GM12891 (cell line): ENCODE measurements around the gene PKD1L1.

Experiments used
- DNase-seq: peaks from one replicate; pipeline ENCODE4 v3.0.0; 2011; ENCODE audit warnings: low spot score; ENCODE audit not compliant: insufficient read length
- FAIRE-seq: peaks from 2 replicates; lab custom pipeline; 2011; peaks lifted over from hg19 to GRCh38; lab: Jason Lieb, UNC
- PAX5 ChIP-seq: IDR thresholded peaks from 2 replicates; pipeline ENCODE4 v1.6.1; 2011; ENCODE audit warnings: low read length, moderate library complexity, mild to moderate bottlenecking; ENCODE audit not compliant: insufficient read depth, severe bottlenecking
- POLR2A ChIP-seq: IDR thresholded peaks from 2 replicates; pipeline ENCODE4 v1.6.1; 2011; ENCODE audit warnings: low read depth, low read length, control low read depth
- POLR2AphosphoS5 ChIP-seq: IDR thresholded peaks from 2 replicates; pipeline ENCODE4 v1.6.1; 2011; ENCODE audit warnings: low read depth, low read length, control low read depth
- POU2F2 ChIP-seq: IDR thresholded peaks from 2 replicates; pipeline ENCODE4 v1.6.1; 2011; ENCODE audit warnings: low read depth, mild to moderate bottlenecking, control low read depth, low read length, moderate library complexity
- SPI1 ChIP-seq: IDR thresholded peaks from 2 replicates; pipeline ENCODE4 v1.6.1; 2011; ENCODE audit warnings: low read depth, low read length, control low read depth
- TAF1 ChIP-seq: IDR thresholded peaks from 2 replicates; pipeline ENCODE4 v1.6.1; 2011; ENCODE audit warnings: low read depth, low read length, control low read depth

PKD1L1 gene

DNA sequence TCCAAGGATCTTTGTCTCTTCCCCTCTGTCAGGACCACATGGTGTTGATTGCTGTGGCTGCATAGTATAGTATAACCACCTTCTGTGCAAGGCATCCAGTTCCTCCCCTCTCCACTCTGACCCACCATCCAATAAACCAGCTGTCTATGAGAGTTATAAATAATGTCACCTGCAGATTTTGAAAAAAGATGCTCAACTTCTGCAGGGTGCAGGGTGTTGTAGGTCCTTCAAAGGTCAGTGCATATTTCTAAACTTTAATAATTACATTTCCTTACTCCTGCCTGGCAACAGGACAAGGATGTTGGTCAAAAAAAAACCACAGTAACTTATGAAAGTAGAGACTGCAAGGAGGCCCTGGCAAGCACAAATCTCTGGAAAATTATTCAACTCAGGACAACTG is 166.2 kb downstream of the PKD1L1 start:
- FAIRE-seq: no peak
- DNase-seq: no peak
- TF ChIP-seq SPI1 (no peak), POLR2AphosphoS5 (no peak), TAF1 (no peak), POU2F2 (no peak), PAX5 (no peak)

DNA sequence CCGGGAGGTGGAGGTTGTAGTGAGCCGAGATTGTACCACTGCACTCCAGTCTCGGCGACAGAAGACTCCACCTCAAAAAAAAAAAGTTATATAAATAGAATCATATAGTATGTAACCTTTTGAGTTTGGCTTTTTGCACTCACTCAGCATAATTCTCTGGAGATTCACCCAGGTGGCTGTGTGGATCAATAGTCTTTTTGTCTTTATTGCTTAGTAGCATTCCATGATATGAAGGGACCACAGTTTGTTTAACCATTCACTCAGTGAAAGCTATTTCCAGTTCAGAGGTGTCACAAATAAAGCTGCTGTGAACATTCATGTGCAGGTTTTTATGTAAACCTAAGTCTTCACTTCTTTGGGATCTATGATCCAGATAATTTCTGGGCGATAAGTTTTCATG is 167.7 kb downstream of the PKD1L1 start:
- no peak for DNase-seq
- FAIRE-seq: no peak

DNA sequence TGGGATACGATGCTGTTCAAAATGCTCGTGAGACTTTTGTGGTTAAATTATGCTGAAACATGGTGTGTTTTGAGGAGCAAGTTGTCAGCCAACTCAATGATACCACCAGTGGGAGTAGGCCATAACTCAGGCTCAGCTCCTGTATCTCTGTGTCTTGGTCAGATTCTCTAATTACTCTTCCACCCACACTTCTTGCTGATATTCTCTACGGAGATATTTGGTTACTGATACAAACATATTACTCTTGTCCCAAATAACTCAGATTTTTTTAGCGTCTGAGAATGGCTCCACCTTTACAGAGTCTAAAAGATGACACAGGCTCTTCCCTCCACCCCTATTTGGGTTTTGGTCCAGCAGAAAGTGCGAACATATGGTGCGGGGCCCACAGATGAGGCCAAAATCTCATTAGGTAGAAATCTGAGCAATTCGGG is 168.9 kb downstream of the PKD1L1 start:
- no peak for TF ChIP-seq PAX5
- no peak for TF ChIP-seq POU2F2
- no peak for TF ChIP-seq POLR2A
- TF ChIP-seq SPI1: no peak
- TF ChIP-seq TAF1: no peak
- TF ChIP-seq POLR2AphosphoS5: no peak
- FAIRE-seq (no peak), DNase-seq (no peak)

More for the DNA sequence above, 167.7 kb downstream of the PKD1L1 start:
- TF ChIP-seq POU2F2: no peak
- TF ChIP-seq SPI1: no peak
- no peak for TF ChIP-seq TAF1
- no peak for TF ChIP-seq PAX5
- no peak for TF ChIP-seq POLR2A
- no peak for TF ChIP-seq POLR2AphosphoS5

DNA sequence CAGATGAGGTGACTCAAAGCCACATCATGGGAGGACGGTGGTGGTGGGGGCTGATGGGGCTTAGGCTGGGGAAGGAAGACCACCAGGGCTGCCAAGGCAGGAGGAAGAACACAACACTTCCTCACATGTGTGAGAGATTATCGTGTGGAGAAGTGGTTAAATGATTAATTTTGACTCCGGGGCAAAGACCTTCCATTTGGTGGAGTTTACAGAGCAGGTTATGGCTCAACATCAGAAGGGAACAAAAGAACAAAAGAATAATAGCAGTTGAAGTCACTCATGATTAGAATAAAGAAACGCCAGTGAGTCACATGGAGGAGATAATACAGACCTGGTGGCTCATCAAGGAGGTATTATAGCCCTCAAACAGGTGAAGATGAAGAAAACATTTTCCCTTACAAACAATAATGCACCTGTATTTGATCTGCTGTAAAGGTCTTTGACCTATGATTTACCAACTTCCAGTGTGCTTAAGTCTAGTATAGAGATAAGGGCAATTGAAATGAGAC is 170.1 kb downstream of the PKD1L1 start:
- TF ChIP-seq POU2F2 (no peak), TAF1 (no peak), POLR2A (no peak), PAX5 (no peak)
- FAIRE-seq (no peak), DNase-seq (no peak)

GRCh38 chr7:47777531-47778152 is 170.6 kb downstream of the PKD1L1 start:
- no peak for TF ChIP-seq TAF1
- TF ChIP-seq POU2F2: no peak
- no peak for TF ChIP-seq POLR2A
- no peak for TF ChIP-seq PAX5
- no peak for TF ChIP-seq SPI1
- TF ChIP-seq POLR2AphosphoS5: no peak
- no peak for FAIRE-seq
- no peak for DNase-seq

- no peak for DNase-seq
- TF ChIP-seq POU2F2 (no peak), SPI1 (no peak), PAX5 (no peak), POLR2AphosphoS5 (no peak), TAF1 (no peak), POLR2A (no peak)
- no peak for FAIRE-seq
Measured at GRCh38 chr7:47776335-47776734, 171.9 kb downstream of the PKD1L1 start.

- no peak for TF ChIP-seq TAF1
- TF ChIP-seq PAX5: no peak
- no peak for TF ChIP-seq POLR2AphosphoS5
- no peak for TF ChIP-seq POU2F2
- TF ChIP-seq SPI1: no peak
- no peak for TF ChIP-seq POLR2A
- FAIRE-seq (no peak), DNase-seq (no peak)
Measured at GRCh38 chr7:47775238-47775637, 173.0 kb downstream of the PKD1L1 start.

- FAIRE-seq: no peak
- no peak for TF ChIP-seq POLR2A
- no peak for TF ChIP-seq SPI1
Measured at GRCh38 chr7:47772492-47772891, 175.8 kb downstream of the PKD1L1 start.

GRCh38 chr7:47771990-47772360 is 176.3 kb downstream of the PKD1L1 start:
- DNase-seq (no peak), FAIRE-seq (no peak)

More at GRCh38 chr7:47772492-47772891, 175.8 kb downstream of the PKD1L1 start:
- DNase-seq: no peak

GRCh38 chr7:47771336-47771989 is 176.8 kb downstream of the PKD1L1 start:
- no peak for TF ChIP-seq PAX5
- no peak for TF ChIP-seq POLR2A
- TF ChIP-seq POLR2AphosphoS5: no peak
- no peak for TF ChIP-seq TAF1
- TF ChIP-seq SPI1: no peak
- no peak for TF ChIP-seq POU2F2
- DNase-seq (no peak), FAIRE-seq (no peak)

More at GRCh38 chr7:47771990-47772360, 176.3 kb downstream of the PKD1L1 start:
- TF ChIP-seq POU2F2: no peak
- no peak for TF ChIP-seq TAF1
